B cell (primary cell): ENCODE measurements around the gene CDC42EP4. TPM values are rescaled to one million over a fixed set of nuclear protein-coding genes. Genes with fewer than 3 reads are reported as not detected.

Experiments used
- ATAC-seq: fragments of 200-7000 bp; cut with Tn5 transposase; one replicate; pipeline ENCODE4 v1.10.0; 2021; ENCODE audit warnings: low read depth, mild to moderate bottlenecking, moderate number of reproducible peaks, moderate library complexity
- CTCF ChIA-PET: fragments of 350-600 bp; sonication (Branson Sonifier 250); formaldehyde crosslinking; loops from one replicate; lab custom pipeline; 2021; ENCODE audit warnings: antibody characterized with exemption, inconsistent platforms; lab: Charles Lee
- POLR2A ChIA-PET: fragments of 350-600 bp; sonication (Branson Sonifier 250); formaldehyde crosslinking; loops from one replicate; lab custom pipeline; 2021; ENCODE audit warnings: antibody characterized with exemption; lab: Charles Lee
- DNase-seq: peaks from one replicate; pipeline ENCODE4 v3.0.0; 2013
- H2AFZ ChIP-seq: 2 replicates; pipeline ENCODE4 v1.6.1; 2012; ENCODE audit warnings: mild to moderate bottlenecking, low read depth, low read length; ENCODE audit not compliant: insufficient read depth, poor library complexity, severe bottlenecking
- H3K27ac ChIP-seq, 2 donors: 1 replicate in 1 of 2; 2 replicates in 1 of 2; pipeline ENCODE4 v1.5.1; 2012 to 2013; ENCODE audit warnings: low read length in 2 of 2, mild to moderate bottlenecking in 2 of 2, moderate library complexity in 1 of 2
- H3K27me3 ChIP-seq, 4 experiments: fragments of 200-600 bp in 1 of 4; sonication (generic) in 1 of 4; replicated peaks in 1 of 4; 1 replicate in 2 of 4; 2 replicates in 2 of 4; pipeline versions ENCODE4 v1.6.1 to v1.7.0; 2013 to 2016; ENCODE audit warnings: low read length in 3 of 4, mild to moderate bottlenecking in 2 of 4, mixed read lengths in 1 of 4, moderate library complexity in 1 of 4; ENCODE audit not compliant: insufficient read depth in 4 of 4, control insufficient read depth in 3 of 4; ENCODE audit errors: control extremely low read depth in 1 of 4
- H3K36me3 ChIP-seq, 2 experiments: replicated peaks in 1 of 2; 1 replicate in 1 of 2; 2 replicates in 1 of 2; pipeline versions ENCODE4 v1.6.1 to v1.7.1; 2013; ENCODE audit warnings: low read length in 1 of 2; ENCODE audit not compliant: insufficient read depth in 2 of 2, control insufficient read depth in 1 of 2; ENCODE audit errors: control extremely low read depth in 1 of 2, extremely low read depth in 1 of 2
- H3K4me1 ChIP-seq, 2 donors: fragments of 200-600 bp in 1 of 2; sonication (generic) in 1 of 2; 1 replicate in 1 of 2; 2 replicates in 1 of 2; pipeline versions ENCODE4 v1.5.1 to v1.6.1; 2013 to 2017; ENCODE audit warnings: low read length in 2 of 2; ENCODE audit not compliant: control insufficient read depth in 2 of 2, insufficient read depth in 2 of 2
- H3K4me2 ChIP-seq: replicated peaks from 2 replicates; pipeline ENCODE3; 2012; ENCODE audit warnings: mild to moderate bottlenecking, low read depth, low read length; ENCODE audit not compliant: poor library complexity, severe bottlenecking
- H3K4me3 ChIP-seq, 5 experiments: fragments of 200-600 bp in 1 of 5; sonication (generic) in 1 of 5; 1 replicate in 3 of 5; 2 replicates in 2 of 5; pipeline versions ENCODE4 v1.5.1 to v1.7.0; 2011 to 2016; ENCODE audit warnings: low read length in 4 of 5, mild to moderate bottlenecking in 4 of 5, low read depth in 2 of 5, control low read depth in 1 of 5, moderate library complexity in 1 of 5; ENCODE audit not compliant: insufficient read depth in 1 of 5; ENCODE audit errors: control extremely low read depth in 1 of 5, extremely low read depth in 1 of 5
- H3K79me2 ChIP-seq: fragments of 200-600 bp; sonication (generic); one replicate; pipeline ENCODE4 v1.6.0; 2016; ENCODE audit warnings: low read length; ENCODE audit not compliant: control insufficient read depth, insufficient read depth
- H3K9ac ChIP-seq: fragments of 200-600 bp; sonication (generic); 2 replicates; pipeline ENCODE4 v1.6.1; 2017; ENCODE audit warnings: mild to moderate bottlenecking, low read length, moderate library complexity
- H3K9me3 ChIP-seq, 3 donors: one replicate each; pipeline versions ENCODE4 v1.6.1 to v1.7.1; 2013; ENCODE audit warnings: low read length in 2 of 3; ENCODE audit not compliant: control insufficient read depth in 2 of 3, insufficient read depth in 1 of 3; ENCODE audit errors: control extremely low read depth in 1 of 3
- H4K20me1 ChIP-seq: 2 replicates; pipeline ENCODE4 v1.6.0; 2012; ENCODE audit warnings: mild to moderate bottlenecking, low read length; ENCODE audit not compliant: insufficient read depth, control insufficient read depth, poor library complexity, severe bottlenecking
- H3K27ac Mint-ChIP-seq: one replicate; pipeline ENCODE4 v1.8.0; 2021; ENCODE audit warnings: mixed read lengths
- H3K27me3 Mint-ChIP-seq: one replicate; pipeline ENCODE4 v1.8.0; 2021; ENCODE audit warnings: mixed read lengths
- H3K4me1 Mint-ChIP-seq: one replicate; pipeline ENCODE4 v1.8.0; 2021; ENCODE audit warnings: mixed read lengths
- H3K4me3 Mint-ChIP-seq: one replicate; pipeline ENCODE4 v1.8.0; 2021; ENCODE audit warnings: mixed read lengths
- H3K9me3 Mint-ChIP-seq: one replicate; pipeline ENCODE4 v1.8.0; 2022; ENCODE audit warnings: mixed read lengths; ENCODE audit not compliant: insufficient read depth
- CTCF ChIP-seq: fragments of 200-600 bp; IDR thresholded peaks from one replicate; pipeline ENCODE4 v1.8.0; 2022; ENCODE audit warnings: antibody characterized with exemption, mild to moderate bottlenecking
- EZH2 ChIP-seq: IDR thresholded peaks from 2 replicates; pipeline ENCODE4 v1.6.1; 2012; ENCODE audit warnings: borderline replicate concordance, low read depth, mild to moderate bottlenecking, moderate library complexity, low read length; ENCODE audit not compliant: insufficient read depth, poor library complexity, severe bottlenecking
- WGBS: methylation state at CpG from one replicate; pipeline ENCODE4 v1.1.5; 2013; ENCODE audit warnings: missing lambda C conversion rate; ENCODE audit not compliant: insufficient coverage; 5-methylcytosine and 5-hydroxymethylcytosine counted together
- intact Hi-C: fragments of 100-400 bp; cut with micrococcal nuclease; formaldehyde crosslinking; loops from one replicate; pipeline ENCODE4 v1.10.0; 2022
- polyA plus RNA-seq: library from polyadenylated mRNA; depleted of rRNA; stranded (reverse); fragments of >200 nt; gene quantifications from 2 replicates; pipeline ENCODE4 v1.2.3, GENCODE V29; 2012
- total RNA-seq, 2 donors: library from RNA; stranded (reverse); fragments of 120-200 nt in 1 of 2; gene quantifications; 1 replicate in 1 of 2; 2 replicates in 1 of 2; pipeline versions ENCODE4 v1.2.3 to v1.2.4, GENCODE V29; 2013 to 2022

CDC42EP4 gene
- total and polyA plus RNA-seq, 2 donors (not counting 1 experiment from before 2014, with no cell fraction given): 0.79 to 2.0 TPM

- Mint-ChIP-seq H3K4me1 (no peaks in the 10 kb centered on the region), H3K4me3 (no peak overlapping the region), H3K9me3 (no peaks in the 10 kb centered on the region), H3K27me3 (no peaks in the 10 kb centered on the region), H3K27ac (no peak overlapping the region)
- ChIA-PET CTCF (no interaction called here), POLR2A (no interaction called here)
- Histone ChIP-seq H3K9me3 (no peaks in the 10 kb centered on the region), H3K27ac (no peak overlapping the region), H4K20me1 (no peaks in the 10 kb centered on the region), H3K4me3 (no peak overlapping the region), H3K4me1 (no peaks in the 10 kb centered on the region), H2AFZ (no peak overlapping the region), H3K36me3 (no peaks in the 10 kb centered on the region), H3K4me2 (no peak overlapping the region), H3K27me3 (no peaks in the 10 kb centered on the region), H3K9ac (no peak overlapping the region), H3K79me2 (no peaks in the 10 kb centered on the region)
- DNase-seq: no peak
- TF ChIP-seq EZH2 (no peak), CTCF (no peak)
- intact Hi-C loops: no loop called here
- WGBS: 88% methylated on average over 6 of the region's 12 CpGs
- no peak for ATAC-seq
These were observed 24.0 kb upstream of the CDC42EP4 start for GRCh38 chr17:73335591-73336407.

- no peak for ATAC-seq
- no peak for DNase-seq
- Histone ChIP-seq H2AFZ (no peak overlapping the region), H3K9ac (no peak overlapping the region), H3K27me3 (no peaks in the 10 kb centered on the region), H3K4me2 (no peak overlapping the region), H3K4me1 (no peaks in the 10 kb centered on the region), H3K27ac (no peak overlapping the region), H4K20me1 (no peaks in the 10 kb centered on the region), H3K9me3 (no peaks in the 10 kb centered on the region), H3K36me3 (no peaks in the 10 kb centered on the region), H3K4me3 (no peak overlapping the region), H3K79me2 (no peaks in the 10 kb centered on the region)
- ChIA-PET CTCF (no interaction called here), POLR2A (no interaction called here)
- no peak overlapping the region for H3K4me3 Mint-ChIP-seq
- H3K4me1 Mint-ChIP-seq: no peaks in the 10 kb centered on the region
- no peak overlapping the region for H3K27ac Mint-ChIP-seq
- no peaks in the 10 kb centered on the region for H3K27me3 Mint-ChIP-seq
- TF ChIP-seq EZH2: no peak
- TF ChIP-seq CTCF: no peak
- 82% methylated on average over 12 of the region's 12 CpGs for WGBS
- intact Hi-C loops: no loop called here
- H3K9me3 Mint-ChIP-seq: no peaks in the 10 kb centered on the region
These were observed 23.1 kb upstream of the CDC42EP4 start for GRCh38 chr17:73334771-73335513.
